A549 (cell line): Measurements from ENCODE around the gene PKP2. TPM values are rescaled to one million over a fixed set of nuclear protein-coding genes. Genes with fewer than 3 reads are reported as not detected.

Source experiments
- ATAC-seq, 2 experiments: fragments of 200-7000 bp in 1 of 2; fragments of >200 bp in 1 of 2; cut with Nextera tagmentation in 1 of 2; cut with Tn5 transposase in 1 of 2; 3 replicates each; pipeline versions ENCODE4 v1.8.0 to v1.9.1; 2018 to 2020; ENCODE audit warnings: mild to moderate bottlenecking in 1 of 2, moderate library complexity in 1 of 2
- CTCF ChIA-PET: fragments of 300-600 bp; sonication (Branson Sonifier 250); formaldehyde crosslinking; extraction: SDS; loops from one replicate; lab custom pipeline; 2021; ENCODE audit warnings: antibody characterized with exemption, inconsistent platforms; lab: Yijun Ruan, JAX
- POLR2A ChIA-PET: fragments of 350-600 bp; formaldehyde crosslinking; extraction: SDS; loops from one replicate; lab custom pipeline; 2021; ENCODE audit warnings: antibody characterized with exemption, inconsistent platforms; lab: Yijun Ruan, JAX
- DNase-seq, 2 experiments: peaks; one replicate each; pipeline versions ENCODE4 v3.0.0 to v3.0.0-alpha.2; 2011 to 2016; ENCODE audit warnings: low read depth in 1 of 2, low spot score in 1 of 2
- FAIRE-seq: peaks from 2 replicates; lab custom pipeline; 2011; peaks lifted over from hg19 to GRCh38; lab: Jason Lieb, UNC
- H3K27ac ChIP-seq, 2 experiments: fragments of >200 bp; sonication (Bioruptor Twin); formaldehyde crosslinking; 3 replicates each; pipeline ENCODE4 v1.5.1; 2016 to 2017
- H3K4me1 ChIP-seq: fragments of >200 bp; sonication (Bioruptor Twin); formaldehyde crosslinking; 3 replicates; pipeline ENCODE4 v1.6.1; 2016
- H3K4me2 ChIP-seq: fragments of >200 bp; sonication (Bioruptor Twin); formaldehyde crosslinking; 3 replicates; pipeline ENCODE4 v1.6.1; 2016
- H3K4me3 ChIP-seq: fragments of >200 bp; sonication (Bioruptor Twin); formaldehyde crosslinking; 3 replicates; pipeline ENCODE4 v1.5.1; 2016
- H3K9me3 ChIP-seq: fragments of >200 bp; sonication (Bioruptor Twin); formaldehyde crosslinking; 3 replicates; pipeline ENCODE4 v1.6.1; 2016
- CBX2 ChIP-seq: fragments of 200-600 bp; sonication (generic); IDR thresholded peaks from 2 replicates; pipeline ENCODE4 v1.6.1; 2016; ENCODE audit warnings: low read depth, mild to moderate bottlenecking, borderline replicate concordance
- CBX8 ChIP-seq: fragments of 200-600 bp; sonication (generic); IDR thresholded peaks from 2 replicates; pipeline ENCODE4 v1.6.1; 2016
- CHD2 ChIP-seq: fragments of 150-350 bp; IDR thresholded peaks from 2 replicates; pipeline ENCODE4 v1.6.1; 2014; ENCODE audit warnings: low read length; ENCODE audit not compliant: partially characterized antibody
- FOSB ChIP-seq: fragments of 250-450 bp; sonication (Bioruptor Pico); IDR thresholded peaks from 2 replicates; pipeline ENCODE4 v1.5.0; 2020; ENCODE audit warnings: mild to moderate bottlenecking, moderate library complexity
- FOXS1 ChIP-seq: fragments of 250-450 bp; sonication (Bioruptor Pico); IDR thresholded peaks from 2 replicates; pipeline ENCODE4 v1.5.0; 2020; ENCODE audit warnings: mild to moderate bottlenecking, moderate library complexity
- HDAC2 ChIP-seq: fragments of 200-600 bp; sonication (generic); IDR thresholded peaks from 2 replicates; pipeline ENCODE4 v1.6.1; 2016
- KDM1A ChIP-seq: fragments of 200-600 bp; sonication (generic); IDR thresholded peaks from 2 replicates; pipeline ENCODE4 v1.6.1; 2016; ENCODE audit warnings: low read depth, mild to moderate bottlenecking
- MAZ ChIP-seq: fragments of 150-350 bp; IDR thresholded peaks from 2 replicates; pipeline ENCODE4 v1.6.1; 2014; ENCODE audit warnings: antibody characterized with exemption, low read depth, low read length, borderline replicate concordance
- MYC ChIP-seq: IDR thresholded peaks from 2 replicates; pipeline ENCODE4 v1.6.1; 2012; ENCODE audit warnings: mild to moderate bottlenecking, inconsistent platforms, low read length, improper control_type of control experiment, borderline replicate concordance
- NFE2L2 ChIP-seq: fragments of 150-350 bp; conservative IDR thresholded peaks from 2 replicates; pipeline ENCODE4 v1.6.1; 2014; ENCODE audit warnings: low read length
- NPAS2 ChIP-seq: fragments of 250-450 bp; sonication (Bioruptor Pico); IDR thresholded peaks from 2 replicates; pipeline ENCODE4 v1.8.0; 2022; ENCODE audit warnings: mild to moderate bottlenecking, moderate library complexity, borderline replicate concordance
- PHF8 ChIP-seq: fragments of 200-600 bp; sonication (generic); IDR thresholded peaks from 2 replicates; pipeline ENCODE4 v1.6.1; 2016; ENCODE audit warnings: low read depth, mild to moderate bottlenecking, antibody characterized with exemption, moderate library complexity, borderline replicate concordance
- POLR2A ChIP-seq: IDR thresholded peaks from 2 replicates; pipeline ENCODE4 v1.6.1; 2012; ENCODE audit warnings: mild to moderate bottlenecking, low read length
- RAD21 ChIP-seq, 2 experiments: fragments of >200 bp in 1 of 2; sonication (Bioruptor Twin) in 1 of 2; formaldehyde crosslinking in 1 of 2; IDR thresholded peaks in 1 of 2; conservative IDR thresholded peaks in 1 of 2; 2 replicates in 1 of 2; 3 replicates in 1 of 2; pipeline ENCODE4 v1.6.1; 2012 to 2018; ENCODE audit warnings: inconsistent platforms in 1 of 2
- REST ChIP-seq: fragments of 200-600 bp; sonication (generic); IDR thresholded peaks from 2 replicates; pipeline ENCODE4 v1.6.1; 2016; ENCODE audit warnings: antibody characterized with exemption, mild to moderate bottlenecking, moderate library complexity
- RFX5 ChIP-seq: fragments of 450-650 bp; IDR thresholded peaks from 2 replicates; pipeline ENCODE4 v1.7.1; 2014; ENCODE audit warnings: antibody characterized with exemption, mild to moderate bottlenecking, moderate library complexity
- TFCP2L1 ChIP-seq: fragments of 250-450 bp; sonication (Bioruptor Pico); IDR thresholded peaks from 2 replicates; pipeline ENCODE4 v1.5.0; 2021; ENCODE audit warnings: mild to moderate bottlenecking
- ZC3H11A ChIP-seq: fragments of 450-650 bp; IDR thresholded peaks from 2 replicates; pipeline ENCODE4 v1.6.1; 2014; ENCODE audit warnings: antibody characterized with exemption, mild to moderate bottlenecking
- ZFP36 ChIP-seq: fragments of 450-650 bp; IDR thresholded peaks from 2 replicates; pipeline ENCODE4 v1.6.1; 2014; ENCODE audit warnings: borderline replicate concordance; ENCODE audit not compliant: partially characterized antibody
- ZNF302 ChIP-seq: fragments of 250-450 bp; sonication (Bioruptor Pico); IDR thresholded peaks from 2 replicates; pipeline ENCODE4 v1.9.0; 2021; ENCODE audit warnings: inconsistent platforms, mild to moderate bottlenecking, moderate library complexity
- WGBS: methylation state at CpG from one replicate; pipeline ENCODE4 v1.1.6; 2017; ENCODE audit errors: missing lambda C conversion rate; 5-methylcytosine and 5-hydroxymethylcytosine counted together
- polyA plus RNA-seq, 4 experiments: library from polyadenylated mRNA; depleted of rRNA in 3 of 4; stranded (reverse); fragments of >200 nt; fragmentation: RNase III in 1 of 4; extraction: RNeasy Plus Mini Kit Qiagen cat#74134 plus additional on column Dnase treatment in 1 of 4; gene quantifications; 2 replicates in 3 of 4; 3 replicates in 1 of 4; pipeline ENCODE4 v1.2.3, GENCODE V29; 2011 to 2017
- TF ChIP-seq, protein P1 (sequence below): fragments of 150-350 bp; IDR thresholded peaks from 2 replicates; pipeline ENCODE4 v1.6.1; 2014; ENCODE audit warnings: low read depth, mild to moderate bottlenecking, low read length
- TF ChIP-seq, protein P2 (sequence below): IDR thresholded peaks from 2 replicates; pipeline ENCODE4 v1.6.1; 2012; ENCODE audit warnings: low read depth, borderline replicate concordance
- TF ChIP-seq, protein P3 (sequence below): fragments of 250-450 bp; sonication (Bioruptor Pico); IDR thresholded peaks from 2 replicates; pipeline ENCODE4 v1.5.0; 2021; ENCODE audit warnings: mild to moderate bottlenecking, moderate library complexity, borderline replicate concordance

PKP2 gene
- polyA plus RNA-seq, 2 of the 4 experiments (the other 2 are of a cell fraction) = 2.3 to 7.1 TPM

GRCh38 chr12:32847287-32847686 lies 49.3 kb downstream of the PKP2 start:
- Histone ChIP-seq H3K4me1 (0 out of 3 replicates have a peak, but pooled peaks cover 3% of the 10 kb centered on the region), H3K9me3 (no peaks in the 10 kb centered on the region), H3K27ac (no peak overlapping the region), H3K4me2 (no peak overlapping the region), H3K4me3 (no peak overlapping the region)
- WGBS = 90% methylated on average over 6 of the region's 6 CpGs
- CTCF ChIA-PET = no interaction called here
- no peak for FAIRE-seq
- DNase-seq = no peak
- ATAC-seq = no peak
- TF ChIP-seq KDM1A = no peak
- no peak for TF ChIP-seq FOXS1 (CRISPR knock-in tag)
- no peak for TF ChIP-seq RAD21 (conservative IDR thresholded peaks at IDR 0.05 in 1 of 2, IDR thresholded peaks at IDR 0.05 in 1 of 2)
- POLR2A ChIA-PET = no interaction called here

- H3K4me2 ChIP-seq = no peak overlapping the region
- POLR2A ChIA-PET = no interaction called here
- CTCF ChIA-PET = no interaction called here
- no peak overlapping the region for H3K27ac ChIP-seq
- no peak overlapping the region for H3K4me3 ChIP-seq
- no peaks in the 10 kb centered on the region for H3K9me3 ChIP-seq
- no peak for ATAC-seq
- 0 out of 3 replicates have a peak, but pooled peaks cover 3% of the 10 kb centered on the region for H3K4me1 ChIP-seq
- FAIRE-seq = no peak
- no peak for DNase-seq
- TF ChIP-seq CBX2 (no peak), ZNF302 (CRISPR knock-in tag) (no peak), PHF8 (no peak), ZFP36 (no peak), ZC3H11A (no peak), CBX8 (no peak), CHD2 (no peak), RFX5 (no peak), NPAS2 (no peak), NFE2L2 (no peak)
- TF ChIP-seq, protein P1, sequence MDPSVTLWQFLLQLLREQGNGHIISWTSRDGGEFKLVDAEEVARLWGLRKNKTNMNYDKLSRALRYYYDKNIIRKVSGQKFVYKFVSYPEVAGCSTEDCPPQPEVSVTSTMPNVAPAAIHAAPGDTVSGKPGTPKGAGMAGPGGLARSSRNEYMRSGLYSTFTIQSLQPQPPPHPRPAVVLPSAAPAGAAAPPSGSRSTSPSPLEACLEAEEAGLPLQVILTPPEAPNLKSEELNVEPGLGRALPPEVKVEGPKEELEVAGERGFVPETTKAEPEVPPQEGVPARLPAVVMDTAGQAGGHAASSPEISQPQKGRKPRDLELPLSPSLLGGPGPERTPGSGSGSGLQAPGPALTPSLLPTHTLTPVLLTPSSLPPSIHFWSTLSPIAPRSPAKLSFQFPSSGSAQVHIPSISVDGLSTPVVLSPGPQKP = no peak
- TF ChIP-seq, protein P2, sequence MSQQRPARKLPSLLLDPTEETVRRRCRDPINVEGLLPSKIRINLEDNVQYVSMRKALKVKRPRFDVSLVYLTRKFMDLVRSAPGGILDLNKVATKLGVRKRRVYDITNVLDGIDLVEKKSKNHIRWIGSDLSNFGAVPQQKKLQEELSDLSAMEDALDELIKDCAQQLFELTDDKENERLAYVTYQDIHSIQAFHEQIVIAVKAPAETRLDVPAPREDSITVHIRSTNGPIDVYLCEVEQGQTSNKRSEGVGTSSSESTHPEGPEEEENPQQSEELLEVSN = no peak
- WGBS = 88% methylated on average over 6 of the region's 6 CpGs
Observed at GRCh38 chr12:32846053-32846452, 50.5 kb downstream of the PKP2 start.

- Histone ChIP-seq H3K4me2 (no peak overlapping the region), H3K27ac (no peak overlapping the region), H3K9me3 (no peaks in the 10 kb centered on the region), H3K4me3 (no peak overlapping the region), H3K4me1 (0 out of 3 replicates have a peak, but pooled peaks cover 3% of the 10 kb centered on the region)
- TF ChIP-seq FOSB (no peak), TFCP2L1 (no peak)
- FAIRE-seq (no peak), DNase-seq (no peak), ATAC-seq (peak in 1 of 2 experiments; percentile 34; a peak in 1 of 6 replicates)
- ChIA-PET CTCF (no interaction called here), POLR2A (no interaction called here)
Observed at GRCh38 chr12:32843528-32844095, 53.0 kb downstream of the PKP2 start.

GRCh38 chr12:32841061-32841460 lies 55.5 kb downstream of the PKP2 start:
- WGBS = 75% methylated on average over 4 of the region's 4 CpGs
- no peak overlapping the region for H3K4me2 ChIP-seq
- 0 out of 3 replicates have a peak, but pooled peaks cover 3% of the 10 kb centered on the region for H3K4me1 ChIP-seq
- DNase-seq (no peak), FAIRE-seq (no peak), ATAC-seq (no peak)
- no peak overlapping the region for H3K27ac ChIP-seq
- TF ChIP-seq HDAC2 (no peak), REST (no peak), MAZ (no peak), ZNF302 (CRISPR knock-in tag) (no peak), POLR2A (no peak), RFX5 (no peak), MYC (no peak)
- TF ChIP-seq, protein P3, sequence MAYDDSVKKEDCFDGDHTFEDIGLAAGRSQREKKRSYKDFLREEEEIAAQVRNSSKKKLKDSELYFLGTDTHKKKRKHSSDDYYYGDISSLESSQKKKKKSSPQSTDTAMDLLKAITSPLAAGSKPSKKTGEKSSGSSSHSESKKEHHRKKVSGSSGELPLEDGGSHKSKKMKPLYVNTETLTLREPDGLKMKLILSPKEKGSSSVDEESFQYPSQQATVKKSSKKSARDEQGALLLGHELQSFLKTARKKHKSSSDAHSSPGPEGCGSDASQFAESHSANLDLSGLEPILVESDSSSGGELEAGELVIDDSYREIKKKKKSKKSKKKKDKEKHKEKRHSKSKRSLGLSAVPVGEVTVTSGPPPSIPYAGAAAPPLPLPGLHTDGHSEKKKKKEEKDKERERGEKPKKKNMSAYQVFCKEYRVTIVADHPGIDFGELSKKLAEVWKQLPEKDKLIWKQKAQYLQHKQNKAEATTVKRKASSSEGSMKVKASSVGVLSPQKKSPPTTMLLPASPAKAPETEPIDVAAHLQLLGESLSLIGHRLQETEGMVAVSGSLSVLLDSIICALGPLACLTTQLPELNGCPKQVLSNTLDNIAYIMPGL (CRISPR knock-in tag) = no peak
- TF ChIP-seq, protein P2 = no peak
- POLR2A ChIA-PET = no interaction called here
- CTCF ChIA-PET = no interaction called here
- no peak overlapping the region for H3K4me3 ChIP-seq
- H3K9me3 ChIP-seq = no peaks in the 10 kb centered on the region
